HEK293 (cell line): ENCODE measurements around the gene APH1A.
A peak's percentile ranks its signal among the peaks of the same experiment; 100 is the strongest.

Source experiments
- ATF2 ChIP-seq: fragments of 450-650 bp; formaldehyde crosslinking; IDR thresholded peaks from 2 replicates; pipeline ENCODE4 v1.5.1; 2016; ENCODE audit warnings: missing biosample characterization, missing genetic modification characterization, low read depth
- BCL11A ChIP-seq: fragments of 450-650 bp; formaldehyde crosslinking; IDR thresholded peaks from 2 replicates; pipeline ENCODE4 v1.5.1; 2016; ENCODE audit warnings: low read depth, missing biosample characterization, missing genetic modification characterization
- EGR2 ChIP-seq: fragments of 450-650 bp; formaldehyde crosslinking; IDR thresholded peaks from 2 replicates; pipeline ENCODE4 v1.5.1; 2016; ENCODE audit warnings: low read depth, missing biosample characterization, missing genetic modification characterization
- GLI4 ChIP-seq: fragments of 450-650 bp; formaldehyde crosslinking; IDR thresholded peaks from 2 replicates; pipeline ENCODE4 v1.5.1; 2016; ENCODE audit warnings: missing biosample characterization, missing genetic modification characterization
- KLF16 ChIP-seq: fragments of 450-650 bp; formaldehyde crosslinking; IDR thresholded peaks from 2 replicates; pipeline ENCODE4 v1.5.1; 2017; ENCODE audit warnings: missing biosample characterization, missing genetic modification characterization
- KLF9 ChIP-seq: fragments of 450-650 bp; formaldehyde crosslinking; IDR thresholded peaks from 2 replicates; pipeline ENCODE4 v1.5.1; 2016; ENCODE audit warnings: missing biosample characterization, missing genetic modification characterization, low read depth
- SALL2 ChIP-seq: fragments of 450-650 bp; formaldehyde crosslinking; IDR thresholded peaks from 2 replicates; pipeline ENCODE4 v1.5.0; 2017; ENCODE audit warnings: missing biosample characterization, mild to moderate bottlenecking, missing genetic modification characterization, borderline replicate concordance
- SETDB1 ChIP-seq: IDR thresholded peaks from one replicate; pipeline ENCODE4 v1.6.1; 2017; ENCODE audit warnings: mild to moderate bottlenecking, low read length, moderate library complexity, mixed read lengths; ENCODE audit not compliant: insufficient read length
- YY2 ChIP-seq: fragments of 450-650 bp; formaldehyde crosslinking; IDR thresholded peaks from 2 replicates; pipeline ENCODE4 v1.5.1; 2016; ENCODE audit warnings: missing biosample characterization, missing genetic modification characterization
- ZBTB48 ChIP-seq: fragments of 450-650 bp; formaldehyde crosslinking; IDR thresholded peaks from 2 replicates; pipeline ENCODE4 v1.5.1; 2016; ENCODE audit warnings: missing biosample characterization, missing genetic modification characterization
- ZBTB8A ChIP-seq: fragments of 450-650 bp; formaldehyde crosslinking; IDR thresholded peaks from 2 replicates; pipeline ENCODE4 v1.5.1; 2016; ENCODE audit warnings: missing biosample characterization, missing genetic modification characterization
- ZFP37 ChIP-seq: fragments of 450-650 bp; formaldehyde crosslinking; IDR thresholded peaks from 2 replicates; pipeline ENCODE4 v1.5.1; 2016; ENCODE audit warnings: missing biosample characterization, missing genetic modification characterization
- ZNF121 ChIP-seq: fragments of 450-650 bp; formaldehyde crosslinking; IDR thresholded peaks from 2 replicates; pipeline ENCODE4 v1.5.1; 2016; ENCODE audit warnings: missing biosample characterization, missing genetic modification characterization
- ZNF18 ChIP-seq: fragments of 450-650 bp; formaldehyde crosslinking; IDR thresholded peaks from 2 replicates; pipeline ENCODE4 v1.5.1; 2016; ENCODE audit warnings: missing biosample characterization, missing genetic modification characterization
- ZNF2 ChIP-seq: fragments of 450-650 bp; formaldehyde crosslinking; IDR thresholded peaks from 2 replicates; pipeline ENCODE4 v1.5.1; 2016; ENCODE audit warnings: missing biosample characterization, missing genetic modification characterization
- ZNF214 ChIP-seq: fragments of 450-650 bp; formaldehyde crosslinking; IDR thresholded peaks from 2 replicates; pipeline ENCODE4 v1.5.1; 2017; ENCODE audit warnings: missing biosample characterization, mild to moderate bottlenecking, missing genetic modification characterization, borderline replicate concordance
- ZNF223 ChIP-seq: fragments of 450-650 bp; formaldehyde crosslinking; IDR thresholded peaks from 2 replicates; pipeline ENCODE4 v1.5.1; 2016; ENCODE audit warnings: missing biosample characterization, missing genetic modification characterization
- ZNF341 ChIP-seq: fragments of 450-650 bp; formaldehyde crosslinking; IDR thresholded peaks from 2 replicates; pipeline ENCODE4; 2016; ENCODE audit warnings: low read depth, missing biosample characterization, missing genetic modification characterization
- ZNF37A ChIP-seq: fragments of 450-650 bp; IDR thresholded peaks from 2 replicates; pipeline ENCODE4 v1.5.1; 2018; ENCODE audit warnings: missing biosample characterization, missing genetic modification characterization
- ZNF404 ChIP-seq: fragments of 450-650 bp; formaldehyde crosslinking; IDR thresholded peaks from 2 replicates; pipeline ENCODE4 v1.5.1; 2017; ENCODE audit warnings: missing biosample characterization, missing genetic modification characterization
- ZNF433 ChIP-seq: fragments of 450-650 bp; formaldehyde crosslinking; IDR thresholded peaks from 2 replicates; pipeline ENCODE4 v1.5.1; 2016; ENCODE audit warnings: missing biosample characterization, missing genetic modification characterization, low read depth
- ZNF449 ChIP-seq: fragments of 450-650 bp; formaldehyde crosslinking; IDR thresholded peaks from 2 replicates; pipeline ENCODE4 v1.5.1; 2017; ENCODE audit warnings: missing biosample characterization, mild to moderate bottlenecking, missing genetic modification characterization, moderate library complexity
- ZNF473 ChIP-seq: fragments of 450-650 bp; formaldehyde crosslinking; IDR thresholded peaks from 2 replicates; pipeline ENCODE4 v1.5.1; 2017; ENCODE audit warnings: missing biosample characterization, missing genetic modification characterization
- ZNF510 ChIP-seq: fragments of 450-650 bp; formaldehyde crosslinking; IDR thresholded peaks from 2 replicates; pipeline ENCODE4 v1.5.1; 2018; ENCODE audit warnings: mild to moderate bottlenecking, missing genetic modification characterization, missing biosample characterization; ENCODE audit not compliant: insufficient replicate concordance
- ZNF558 ChIP-seq: fragments of 450-650 bp; formaldehyde crosslinking; IDR thresholded peaks from 2 replicates; pipeline ENCODE4 v1.5.1; 2016; ENCODE audit warnings: missing biosample characterization, missing genetic modification characterization
- ZNF585B ChIP-seq: fragments of 450-650 bp; formaldehyde crosslinking; IDR thresholded peaks from 2 replicates; pipeline ENCODE4 v1.5.1; 2016; ENCODE audit warnings: missing biosample characterization, missing genetic modification characterization
- ZNF621 ChIP-seq: fragments of 450-650 bp; formaldehyde crosslinking; IDR thresholded peaks from 2 replicates; pipeline ENCODE4 v1.5.1; 2017; ENCODE audit warnings: missing biosample characterization, missing genetic modification characterization
- ZNF623 ChIP-seq: fragments of 450-650 bp; formaldehyde crosslinking; IDR thresholded peaks from 2 replicates; pipeline ENCODE4 v1.5.1; 2016; ENCODE audit warnings: missing biosample characterization, missing genetic modification characterization
- ZNF692 ChIP-seq: fragments of 450-650 bp; formaldehyde crosslinking; IDR thresholded peaks from 2 replicates; pipeline ENCODE4 v1.5.1; 2016; ENCODE audit warnings: missing biosample characterization, missing genetic modification characterization
- ZNF747 ChIP-seq: fragments of 450-650 bp; formaldehyde crosslinking; IDR thresholded peaks from 2 replicates; pipeline ENCODE4 v1.5.1; 2016; ENCODE audit warnings: missing biosample characterization, missing genetic modification characterization
- ZSCAN4 ChIP-seq: fragments of 450-650 bp; formaldehyde crosslinking; IDR thresholded peaks from 2 replicates; pipeline ENCODE4 v1.5.1; 2017; ENCODE audit warnings: missing biosample characterization, missing genetic modification characterization
- TF ChIP-seq, protein P1 (sequence below): fragments of 450-650 bp; formaldehyde crosslinking; IDR thresholded peaks from 2 replicates; pipeline ENCODE4 v1.5.1; 2016; ENCODE audit warnings: missing biosample characterization, missing genetic modification characterization

The APH1A gene

DNA sequence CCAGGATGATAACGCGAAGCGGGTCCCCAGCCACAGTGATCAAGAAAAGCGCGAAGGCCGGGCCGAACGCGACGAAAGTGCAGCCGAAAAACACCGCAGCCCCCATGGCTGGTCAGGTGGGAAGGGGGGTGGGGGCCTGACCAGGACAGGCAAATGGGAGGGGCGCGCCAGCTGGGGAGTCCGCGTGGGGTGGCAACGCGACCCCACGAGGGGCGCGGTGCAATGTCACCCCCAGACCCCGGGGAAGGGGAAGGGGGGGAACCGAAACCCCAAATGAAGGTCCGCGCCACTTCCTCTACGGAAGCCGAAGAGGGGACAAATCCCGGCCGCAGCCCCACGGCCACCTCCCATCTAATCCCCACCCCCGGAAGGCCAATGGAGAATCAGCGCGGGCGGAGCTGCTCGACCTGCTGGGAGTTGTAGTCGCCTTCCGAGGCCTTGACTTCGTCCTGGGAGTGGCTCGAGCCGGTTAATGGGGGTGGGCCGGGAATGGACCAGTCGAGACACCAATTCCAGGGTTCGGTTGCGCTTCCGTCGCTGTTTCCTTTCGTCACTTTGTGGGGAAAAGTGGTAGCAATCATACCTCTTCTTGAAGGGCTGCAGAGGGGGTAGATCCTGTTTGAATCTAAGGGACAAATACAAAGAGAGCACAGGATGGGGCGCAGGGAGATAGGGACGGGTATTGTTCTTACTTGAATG, at the start of gene APH1A (continued):
- TF ChIP-seq ZNF449 (tag by site-specific recombination) (peak; percentile 32; the same call in 1 of the 2 replicates), ZNF341 (tag by site-specific recombination) (peak; percentile 38), ZBTB8A (peak; percentile 54; the same call in 1 of the 2 replicates), SALL2 (no peak), KLF16 (tag by site-specific recombination) (peak; percentile 98), ATF2 (tag by site-specific recombination) (no peak), SETDB1 (no peak), YY2 (tag by site-specific recombination) (peak; percentile 67), BCL11A (tag by site-specific recombination) (peak; percentile 74; the same call in 1 of the 2 replicates), ZNF214 (tag by site-specific recombination) (no peak), ZNF623 (tag by site-specific recombination) (no peak; the same call in none of the 2 replicates), ZFP37 (tag by site-specific recombination) (0 out of 2 replicates have a peak, but pooled peaks have one; percentile 54), ZNF621 (tag by site-specific recombination) (no peak), ZNF585B (tag by site-specific recombination) (no peak), ZSCAN4 (0 out of 2 replicates have a peak, but pooled peaks have one; percentile 22), ZNF473 (tag by site-specific recombination) (no peak), ZNF2 (tag by site-specific recombination) (no peak), ZNF692 (tag by site-specific recombination) (peak; percentile 37; the same call in 1 of the 2 replicates), ZNF121 (tag by site-specific recombination) (no peak), ZNF404 (tag by site-specific recombination) (no peak), ZBTB48 (tag by site-specific recombination) (no peak), KLF9 (tag by site-specific recombination) (peak; percentile 88), ZNF18 (no peak), ZNF747 (tag by site-specific recombination) (no peak), GLI4 (tag by site-specific recombination) (no peak), ZNF558 (tag by site-specific recombination) (no peak), ZNF433 (tag by site-specific recombination) (no peak), ZNF37A (tag by site-specific recombination) (no peak), ZNF510 (tag by site-specific recombination) (no peak), ZNF223 (tag by site-specific recombination) (no peak), EGR2 (tag by site-specific recombination) (peak; percentile 77)
- TF ChIP-seq, protein P1, sequence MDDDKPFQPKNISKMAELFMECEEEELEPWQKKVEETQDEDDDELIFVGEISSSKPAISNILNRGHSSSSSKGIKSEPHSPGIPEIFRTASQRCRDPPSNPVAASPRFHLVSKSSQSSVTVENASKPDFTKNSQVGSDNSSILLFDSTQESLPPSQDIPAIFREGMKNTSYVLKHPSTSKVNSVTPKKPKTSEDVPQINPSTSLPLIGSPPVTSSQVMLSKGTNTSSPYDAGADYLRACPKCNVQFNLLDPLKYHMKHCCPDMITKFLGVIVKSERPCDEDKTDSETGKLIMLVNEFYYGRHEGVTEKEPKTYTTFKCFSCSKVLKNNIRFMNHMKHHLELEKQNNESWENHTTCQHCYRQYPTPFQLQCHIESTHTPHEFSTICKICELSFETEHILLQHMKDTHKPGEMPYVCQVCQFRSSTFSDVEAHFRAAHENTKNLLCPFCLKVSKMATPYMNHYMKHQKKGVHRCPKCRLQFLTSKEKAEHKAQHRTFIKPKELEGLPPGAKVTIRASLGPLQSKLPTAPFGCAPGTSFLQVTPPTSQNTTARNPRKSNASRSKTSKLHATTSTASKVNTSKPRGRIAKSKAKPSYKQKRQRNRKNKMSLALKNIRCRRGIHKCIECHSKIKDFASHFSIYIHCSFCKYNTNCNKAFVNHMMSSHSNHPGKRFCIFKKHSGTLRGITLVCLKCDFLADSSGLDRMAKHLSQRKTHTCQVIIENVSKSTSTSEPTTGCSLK (tag by site-specific recombination) = no peak
